Neural crest cell (in vitro differentiated cells): ENCODE data around the gene BAIAP2L1. TPM values are rescaled to one million over a fixed set of nuclear protein-coding genes. Genes with fewer than 3 reads are reported as not detected.
"Not testable (repeated sequence)": the region's sequence is repeated elsewhere in the genome, so short reads cannot be mapped to it uniquely, and the experiment has no call there.

ENCODE experiments used
- DNase-seq: peaks from one replicate; pipeline ENCODE4 v3.0.0; 2021; ENCODE audit warnings: low read depth, mixed read lengths, low spot score
- H3K27ac Mint-ChIP-seq: one replicate; pipeline ENCODE4 v1.8.0; 2021; ENCODE audit warnings: mild to moderate bottlenecking, mixed read lengths; ENCODE audit not compliant: unreplicated experiment
- H3K27me3 Mint-ChIP-seq: 2 replicates; pipeline ENCODE4 v1.8.0; 2021; ENCODE audit warnings: low read depth, mild to moderate bottlenecking, mixed read lengths
- H3K36me3 Mint-ChIP-seq: 2 replicates; pipeline ENCODE4 v1.8.0; 2021; ENCODE audit warnings: low read depth, mild to moderate bottlenecking, mixed read lengths
- H3K4me1 Mint-ChIP-seq: 2 replicates; pipeline ENCODE4 v1.8.0; 2021; ENCODE audit warnings: mixed read lengths
- H3K4me3 Mint-ChIP-seq: one replicate; pipeline ENCODE4 v1.8.0; 2021; ENCODE audit warnings: mild to moderate bottlenecking, mixed read lengths
- H3K9me3 Mint-ChIP-seq: 2 replicates; pipeline ENCODE4 v1.8.0; 2021; ENCODE audit warnings: mixed read lengths
- CTCF ChIP-seq: fragments of 200-600 bp; sonication (generic); conservative IDR thresholded peaks from 2 replicates; pipeline ENCODE4 v1.5.0; 2021; ENCODE audit warnings: antibody characterized with exemption, mild to moderate bottlenecking
- total RNA-seq: library from RNA; stranded (reverse); gene quantifications from 2 replicates; pipeline ENCODE4 v1.2.1, GENCODE V29; 2021

Gene BAIAP2L1
- total RNA-seq, 1 donor from 2014 or later: 1.5 TPM

DNA sequence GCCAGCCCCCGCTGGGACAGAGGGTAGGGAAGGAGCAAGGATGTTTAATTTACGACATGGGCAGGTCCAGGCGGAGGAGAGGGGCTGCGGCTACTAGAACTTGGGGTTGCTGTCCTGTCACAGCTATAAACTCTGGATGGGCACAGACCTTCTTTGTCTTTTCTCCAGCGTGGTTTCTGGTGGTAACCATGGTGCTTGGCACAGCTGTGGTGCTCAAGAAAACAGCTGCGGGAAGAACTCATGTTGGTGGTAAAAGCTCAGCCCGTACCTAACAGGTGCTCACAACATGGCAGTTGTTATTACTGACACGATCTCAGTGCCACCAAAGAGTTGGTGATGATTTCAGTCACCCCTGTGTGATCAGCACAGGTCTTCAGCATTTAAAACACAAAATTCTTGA, 13.8 kb downstream of the BAIAP2L1 start:
- no peak for DNase-seq
- no peaks in the 10 kb centered on the region for H3K27me3 Mint-ChIP-seq
- TF ChIP-seq CTCF: no peak
- H3K36me3 Mint-ChIP-seq: no peaks in the 10 kb centered on the region
- H3K4me3 Mint-ChIP-seq: no peak overlapping the region
- H3K9me3 Mint-ChIP-seq: no peaks in the 10 kb centered on the region
- H3K27ac Mint-ChIP-seq: no peak overlapping the region
- H3K4me1 Mint-ChIP-seq: no peaks in the 10 kb centered on the region

- not testable (repeated sequence) for H3K4me1 Mint-ChIP-seq, H3K36me3 Mint-ChIP-seq, H3K27ac Mint-ChIP-seq, H3K27me3 Mint-ChIP-seq, H3K4me3 Mint-ChIP-seq, DNase-seq, H3K9me3 Mint-ChIP-seq
Observed at GRCh38 chr7:98385532-98385931, 15.4 kb downstream of the BAIAP2L1 start.

DNA sequence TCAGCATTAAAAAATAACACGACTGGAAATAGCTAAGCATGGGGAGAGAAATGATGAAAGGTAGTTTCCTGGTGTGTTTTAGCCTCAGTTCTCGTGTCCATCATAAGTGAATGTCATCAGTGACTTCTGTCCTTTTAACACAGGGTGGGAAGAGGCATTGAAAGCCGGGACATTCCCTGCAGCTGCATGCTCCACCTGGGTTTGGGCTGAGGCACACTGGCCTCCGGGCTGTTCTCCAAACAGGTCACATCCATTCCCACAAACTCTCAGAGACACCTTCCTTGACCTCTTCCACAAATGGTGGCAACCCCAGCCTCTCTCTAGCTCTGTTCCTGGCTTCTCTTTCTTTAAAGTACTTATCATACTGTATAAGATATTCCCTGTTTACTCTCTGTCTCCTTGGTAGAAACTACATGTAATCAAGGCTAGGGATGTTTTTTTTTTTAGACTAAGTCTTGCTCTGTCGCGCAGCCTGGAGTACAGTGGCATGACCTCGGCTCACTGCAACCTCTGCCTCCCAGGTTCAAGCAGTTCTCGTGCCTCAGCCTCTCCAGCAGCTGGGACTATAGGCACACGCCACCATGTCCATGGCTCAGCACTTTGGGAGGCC, 22.6 kb downstream of the BAIAP2L1 start:
- H3K4me1 Mint-ChIP-seq: no peaks in the 10 kb centered on the region
- no peak overlapping the region for H3K27ac Mint-ChIP-seq

GRCh38 chr7:98376711-98377110, 24.2 kb downstream of the BAIAP2L1 start:
- H3K36me3 Mint-ChIP-seq: no peaks in the 10 kb centered on the region

More for the DNA sequence above, 22.6 kb downstream of the BAIAP2L1 start:
- Mint-ChIP-seq H3K9me3 (no peaks in the 10 kb centered on the region), H3K4me3 (no peak overlapping the region), H3K36me3 (no peaks in the 10 kb centered on the region), H3K27me3 (no peaks in the 10 kb centered on the region)
- DNase-seq: no peak
- TF ChIP-seq CTCF: no peak

GRCh38 chr7:98375664-98376063, 25.2 kb downstream of the BAIAP2L1 start:
- H3K4me1 Mint-ChIP-seq: no peaks in the 10 kb centered on the region
- DNase-seq: no peak
- no peak overlapping the region for H3K27ac Mint-ChIP-seq
- H3K4me3 Mint-ChIP-seq: no peak overlapping the region
- no peaks in the 10 kb centered on the region for H3K27me3 Mint-ChIP-seq
- no peaks in the 10 kb centered on the region for H3K9me3 Mint-ChIP-seq
- TF ChIP-seq CTCF: no peak
- no peaks in the 10 kb centered on the region for H3K36me3 Mint-ChIP-seq

More at GRCh38 chr7:98376711-98377110, 24.2 kb downstream of the BAIAP2L1 start:
- TF ChIP-seq CTCF: no peak
- Mint-ChIP-seq H3K27ac (no peak overlapping the region), H3K4me1 (no peaks in the 10 kb centered on the region), H3K9me3 (no peaks in the 10 kb centered on the region), H3K4me3 (no peak overlapping the region), H3K27me3 (no peaks in the 10 kb centered on the region)
- DNase-seq: no peak

DNA sequence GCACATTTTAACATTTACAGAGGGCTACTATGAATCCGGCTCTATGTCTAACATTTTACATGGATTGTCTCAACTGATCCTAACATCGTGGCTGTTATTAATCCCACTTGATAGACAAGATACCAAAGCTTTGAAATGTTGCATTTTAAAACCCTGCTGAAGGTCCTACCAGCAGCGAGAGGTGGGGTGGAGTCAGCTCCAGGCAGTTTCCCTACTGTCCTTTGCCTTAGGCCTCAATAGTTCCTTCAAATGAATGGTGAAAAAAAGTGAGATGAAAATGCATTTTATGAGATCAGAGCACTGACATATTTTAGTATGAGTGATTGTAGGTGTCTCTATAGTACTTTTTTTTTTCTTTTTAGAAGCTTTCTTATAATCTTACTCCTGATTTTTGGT, 26.6 kb downstream of the BAIAP2L1 start:
- no peaks in the 10 kb centered on the region for H3K36me3 Mint-ChIP-seq
- peak overlapping the region; percentile 6 for H3K27ac Mint-ChIP-seq
- no peaks in the 10 kb centered on the region for H3K9me3 Mint-ChIP-seq

More for the DNA sequence above, 26.6 kb downstream of the BAIAP2L1 start:
- DNase-seq: no peak
- no peak for TF ChIP-seq CTCF
- no peaks in the 10 kb centered on the region for H3K4me1 Mint-ChIP-seq
- no peaks in the 10 kb centered on the region for H3K27me3 Mint-ChIP-seq
- H3K4me3 Mint-ChIP-seq: no peak overlapping the region
